SK-N-SH treated with all-trans-retinoic acid at 6 μM for 48 hours (cell line): ENCODE measurements around the gene B4GAT1.

Experiments used
- ATAC-seq: fragments of 200-7000 bp; cut with Tn5 transposase; 3 replicates; pipeline ENCODE4 v1.9.1; 2020; ENCODE audit warnings: mild to moderate bottlenecking, moderate library complexity
- ARNTL ChIP-seq: fragments of 450-650 bp; formaldehyde crosslinking; IDR thresholded peaks from 2 replicates; pipeline ENCODE4 v1.5.0; 2020; ENCODE audit warnings: low read depth, mild to moderate bottlenecking, moderate library complexity, borderline replicate concordance
- BACH2 ChIP-seq: fragments of 250-450 bp; sonication (Bioruptor Pico); IDR thresholded peaks from 2 replicates; pipeline ENCODE4 v1.9.0; 2021; ENCODE audit warnings: mild to moderate bottlenecking, borderline replicate concordance
- CSDC2 ChIP-seq: fragments of 250-450 bp; sonication (Bioruptor Pico); IDR thresholded peaks from 2 replicates; pipeline ENCODE4 v1.5.0; 2020; ENCODE audit warnings: mild to moderate bottlenecking, moderate library complexity
- ESRRG ChIP-seq: fragments of 250-450 bp; sonication (Bioruptor Pico); IDR thresholded peaks from 2 replicates; pipeline ENCODE4 v1.6.1; 2021; ENCODE audit warnings: mild to moderate bottlenecking
- GLIS3 ChIP-seq: fragments of 250-450 bp; sonication (Bioruptor Pico); IDR thresholded peaks from 2 replicates; pipeline ENCODE4 v1.5.0; 2020; ENCODE audit warnings: mild to moderate bottlenecking, moderate library complexity
- ISL1 ChIP-seq: fragments of 250-450 bp; sonication (Bioruptor Pico); IDR thresholded peaks from 2 replicates; pipeline ENCODE4 v2.1.2; 2022; ENCODE audit warnings: mild to moderate bottlenecking, moderate library complexity
- OSR1 ChIP-seq: fragments of 250-450 bp; sonication (Bioruptor Pico); IDR thresholded peaks from 2 replicates; pipeline ENCODE4 v1.8.0; 2022; ENCODE audit warnings: moderate library complexity, mild to moderate bottlenecking, inconsistent platforms
- POU6F1 ChIP-seq: fragments of 250-450 bp; sonication (Bioruptor Pico); IDR thresholded peaks from 2 replicates; pipeline ENCODE4 v1.8.0; 2021; ENCODE audit warnings: low read depth, mild to moderate bottlenecking, moderate library complexity, borderline replicate concordance
- PPARA ChIP-seq: fragments of 250-450 bp; sonication (Bioruptor Pico); IDR thresholded peaks from 2 replicates; pipeline ENCODE4 v1.5.0; 2020; ENCODE audit warnings: mild to moderate bottlenecking, borderline replicate concordance
- SNAI2 ChIP-seq: fragments of 250-450 bp; sonication (Bioruptor Pico); IDR thresholded peaks from 2 replicates; pipeline ENCODE4 v1.5.0; 2020; ENCODE audit warnings: mild to moderate bottlenecking, moderate library complexity
- TCF4 ChIP-seq: fragments of 250-450 bp; sonication (Bioruptor Pico); IDR thresholded peaks from 2 replicates; pipeline ENCODE4 v1.8.0; 2021; ENCODE audit warnings: mild to moderate bottlenecking, moderate library complexity, borderline replicate concordance
- TOX ChIP-seq: fragments of 250-450 bp; sonication (Bioruptor Pico); IDR thresholded peaks from 2 replicates; pipeline ENCODE4 v1.8.0; 2021; ENCODE audit warnings: mild to moderate bottlenecking, moderate library complexity, borderline replicate concordance
- ZC3H10 ChIP-seq: fragments of 250-450 bp; sonication (Bioruptor Pico); IDR thresholded peaks from 2 replicates; pipeline ENCODE4 v1.5.1; 2021; ENCODE audit warnings: mild to moderate bottlenecking, moderate library complexity
- ZFP3 ChIP-seq: fragments of 250-450 bp; sonication (Bioruptor Pico); IDR thresholded peaks from 2 replicates; pipeline ENCODE4 v1.5.0; 2020; ENCODE audit warnings: mild to moderate bottlenecking, moderate library complexity
- ZFP30 ChIP-seq: fragments of 450-650 bp; formaldehyde crosslinking; IDR thresholded peaks from 2 replicates; pipeline ENCODE4 v1.5.0; 2022; ENCODE audit warnings: mild to moderate bottlenecking, moderate library complexity
- ZNF565 ChIP-seq: fragments of 450-650 bp; formaldehyde crosslinking; conservative IDR thresholded peaks from 2 replicates; pipeline ENCODE4 v1.5.0; 2020; ENCODE audit warnings: low read depth, mild to moderate bottlenecking, moderate library complexity
- ZNF70 ChIP-seq: fragments of 450-650 bp; formaldehyde crosslinking; IDR thresholded peaks from 2 replicates; pipeline ENCODE4 v1.5.0; 2020; ENCODE audit warnings: mild to moderate bottlenecking, moderate library complexity
- ZNF8 ChIP-seq: fragments of 450-650 bp; formaldehyde crosslinking; IDR thresholded peaks from 2 replicates; pipeline ENCODE4 v1.5.0; 2020; ENCODE audit warnings: mild to moderate bottlenecking, moderate library complexity
- TF ChIP-seq, protein P1 (sequence below): fragments of 250-450 bp; sonication (Bioruptor Pico); IDR thresholded peaks from 2 replicates; pipeline ENCODE4 v1.5.0; 2020; ENCODE audit warnings: mild to moderate bottlenecking, moderate library complexity
- TF ChIP-seq, protein P2 (sequence below): fragments of 250-450 bp; sonication (Bioruptor Pico); IDR thresholded peaks from 2 replicates; pipeline ENCODE4 v1.5.1; 2020; ENCODE audit warnings: low read depth, mild to moderate bottlenecking, moderate library complexity
- TF ChIP-seq, protein P3 (sequence below): fragments of 250-450 bp; sonication (Bioruptor Pico); IDR thresholded peaks from 2 replicates; pipeline ENCODE4 v1.5.1; 2021; ENCODE audit warnings: mild to moderate bottlenecking, moderate library complexity
- TF ChIP-seq, protein P4 (sequence below): fragments of 250-450 bp; sonication (Bioruptor Pico); IDR thresholded peaks from 2 replicates; pipeline ENCODE4 v1.8.0; 2020; ENCODE audit warnings: mild to moderate bottlenecking, moderate library complexity, borderline replicate concordance

Gene B4GAT1

GRCh38 chr11:66347425-66348276 lies at the start of gene B4GAT1:
Gene B4GAT1 (minus strand): TSS chr11:66347629. CDS start chr11:66347545, 84 bp downstream.
- ATAC-seq: peak; percentile 78
- TF ChIP-seq, protein P1, sequence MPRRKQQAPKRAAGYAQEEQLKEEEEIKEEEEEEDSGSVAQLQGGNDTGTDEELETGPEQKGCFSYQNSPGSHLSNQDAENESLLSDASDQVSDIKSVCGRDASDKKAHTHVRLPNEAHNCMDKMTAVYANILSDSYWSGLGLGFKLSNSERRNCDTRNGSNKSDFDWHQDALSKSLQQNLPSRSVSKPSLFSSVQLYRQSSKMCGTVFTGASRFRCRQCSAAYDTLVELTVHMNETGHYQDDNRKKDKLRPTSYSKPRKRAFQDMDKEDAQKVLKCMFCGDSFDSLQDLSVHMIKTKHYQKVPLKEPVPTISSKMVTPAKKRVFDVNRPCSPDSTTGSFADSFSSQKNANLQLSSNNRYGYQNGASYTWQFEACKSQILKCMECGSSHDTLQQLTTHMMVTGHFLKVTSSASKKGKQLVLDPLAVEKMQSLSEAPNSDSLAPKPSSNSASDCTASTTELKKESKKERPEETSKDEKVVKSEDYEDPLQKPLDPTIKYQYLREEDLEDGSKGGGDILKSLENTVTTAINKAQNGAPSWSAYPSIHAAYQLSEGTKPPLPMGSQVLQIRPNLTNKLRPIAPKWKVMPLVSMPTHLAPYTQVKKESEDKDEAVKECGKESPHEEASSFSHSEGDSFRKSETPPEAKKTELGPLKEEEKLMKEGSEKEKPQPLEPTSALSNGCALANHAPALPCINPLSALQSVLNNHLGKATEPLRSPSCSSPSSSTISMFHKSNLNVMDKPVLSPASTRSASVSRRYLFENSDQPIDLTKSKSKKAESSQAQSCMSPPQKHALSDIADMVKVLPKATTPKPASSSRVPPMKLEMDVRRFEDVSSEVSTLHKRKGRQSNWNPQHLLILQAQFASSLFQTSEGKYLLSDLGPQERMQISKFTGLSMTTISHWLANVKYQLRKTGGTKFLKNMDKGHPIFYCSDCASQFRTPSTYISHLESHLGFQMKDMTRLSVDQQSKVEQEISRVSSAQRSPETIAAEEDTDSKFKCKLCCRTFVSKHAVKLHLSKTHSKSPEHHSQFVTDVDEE: 0 out of 2 replicates have a peak, but pooled peaks have one; percentile 25
- TF ChIP-seq ZNF8 (CRISPR knock-in tag): no peak

DNA sequence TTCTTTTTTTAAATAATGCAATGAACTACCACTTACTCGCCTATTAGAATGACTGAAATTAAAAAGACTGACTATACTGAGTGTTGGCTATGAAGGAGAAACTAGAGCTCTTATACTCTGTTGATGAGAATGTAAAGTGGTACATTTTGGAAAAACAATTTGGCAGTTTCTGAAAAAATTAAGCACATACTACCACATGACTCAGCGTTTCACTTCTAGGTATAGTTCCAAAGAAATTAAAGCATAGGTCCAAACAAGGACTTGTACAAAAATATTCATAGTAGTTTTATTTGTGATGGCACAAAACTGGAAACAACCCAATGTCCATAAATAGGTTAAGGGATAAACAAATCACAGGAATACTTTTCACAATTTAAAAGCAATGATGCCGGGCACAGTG lies 46.5 kb upstream of the B4GAT1 start:
- no peak for TF ChIP-seq SNAI2
- TF ChIP-seq GLIS3: no peak
- TF ChIP-seq ZNF8 (CRISPR knock-in tag): no peak
- TF ChIP-seq TOX: no peak
- no peak for TF ChIP-seq TCF4 (CRISPR knock-in tag)
- TF ChIP-seq, protein P2, sequence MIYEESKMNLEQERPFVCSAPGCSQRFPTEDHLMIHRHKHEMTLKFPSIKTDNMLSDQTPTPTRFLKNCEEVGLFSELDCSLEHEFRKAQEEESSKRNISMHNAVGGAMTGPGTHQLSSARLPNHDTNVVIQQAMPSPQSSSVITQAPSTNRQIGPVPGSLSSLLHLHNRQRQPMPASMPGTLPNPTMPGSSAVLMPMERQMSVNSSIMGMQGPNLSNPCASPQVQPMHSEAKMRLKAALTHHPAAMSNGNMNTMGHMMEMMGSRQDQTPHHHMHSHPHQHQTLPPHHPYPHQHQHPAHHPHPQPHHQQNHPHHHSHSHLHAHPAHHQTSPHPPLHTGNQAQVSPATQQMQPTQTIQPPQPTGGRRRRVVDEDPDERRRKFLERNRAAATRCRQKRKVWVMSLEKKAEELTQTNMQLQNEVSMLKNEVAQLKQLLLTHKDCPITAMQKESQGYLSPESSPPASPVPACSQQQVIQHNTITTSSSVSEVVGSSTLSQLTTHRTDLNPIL (CRISPR knock-in tag): no peak
- TF ChIP-seq ZNF565 (CRISPR knock-in tag): no peak
- TF ChIP-seq ZC3H10 (CRISPR knock-in tag): no peak
- TF ChIP-seq, protein P3, sequence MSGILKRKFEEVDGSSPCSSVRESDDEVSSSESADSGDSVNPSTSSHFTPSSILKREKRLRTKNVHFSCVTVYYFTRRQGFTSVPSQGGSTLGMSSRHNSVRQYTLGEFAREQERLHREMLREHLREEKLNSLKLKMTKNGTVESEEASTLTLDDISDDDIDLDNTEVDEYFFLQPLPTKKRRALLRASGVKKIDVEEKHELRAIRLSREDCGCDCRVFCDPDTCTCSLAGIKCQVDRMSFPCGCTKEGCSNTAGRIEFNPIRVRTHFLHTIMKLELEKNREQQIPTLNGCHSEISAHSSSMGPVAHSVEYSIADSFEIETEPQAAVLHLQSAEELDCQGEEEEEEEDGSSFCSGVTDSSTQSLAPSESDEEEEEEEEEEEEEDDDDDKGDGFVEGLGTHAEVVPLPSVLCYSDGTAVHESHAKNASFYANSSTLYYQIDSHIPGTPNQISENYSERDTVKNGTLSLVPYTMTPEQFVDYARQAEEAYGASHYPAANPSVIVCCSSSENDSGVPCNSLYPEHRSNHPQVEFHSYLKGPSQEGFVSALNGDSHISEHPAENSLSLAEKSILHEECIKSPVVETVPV (CRISPR knock-in tag): no peak
- no peak for TF ChIP-seq POU6F1 (CRISPR knock-in tag)
- TF ChIP-seq PPARA: no peak
- no peak for ATAC-seq

DNA sequence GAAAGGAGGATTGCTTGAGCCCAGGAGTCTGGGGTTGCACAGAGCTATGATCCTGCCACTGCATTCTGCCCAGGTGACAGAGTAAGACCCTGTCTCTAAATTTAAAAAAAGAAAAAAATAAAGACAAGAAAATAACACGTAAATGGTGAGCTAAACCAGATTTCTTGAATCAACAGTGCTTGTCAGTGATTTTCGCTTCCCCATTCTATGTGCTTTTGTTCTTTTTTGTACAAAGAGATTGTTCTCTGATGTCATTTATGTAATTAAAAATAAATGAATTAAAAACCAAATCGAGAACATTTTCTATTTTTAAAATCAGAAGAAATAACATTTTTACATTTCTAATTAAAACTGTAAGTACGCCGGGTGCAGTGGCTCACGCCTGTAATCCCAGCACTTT lies 43.9 kb upstream of the B4GAT1 start:
- TF ChIP-seq POU6F1 (CRISPR knock-in tag): no peak
- no peak for TF ChIP-seq ZC3H10 (CRISPR knock-in tag)
- TF ChIP-seq, protein P3 (CRISPR knock-in tag): no peak
- no peak for TF ChIP-seq ISL1 (CRISPR knock-in tag)
- no peak for TF ChIP-seq PPARA
- no peak for TF ChIP-seq ZNF70 (CRISPR knock-in tag)
- no peak for TF ChIP-seq TCF4 (CRISPR knock-in tag)
- TF ChIP-seq OSR1 (CRISPR knock-in tag): no peak
- no peak for TF ChIP-seq ARNTL (CRISPR knock-in tag)
- no peak for TF ChIP-seq CSDC2
- no peak for TF ChIP-seq ZNF565 (CRISPR knock-in tag)
- no peak for TF ChIP-seq SNAI2
- TF ChIP-seq, protein P2 (CRISPR knock-in tag): no peak
- TF ChIP-seq ESRRG: no peak
- TF ChIP-seq, protein P4, sequence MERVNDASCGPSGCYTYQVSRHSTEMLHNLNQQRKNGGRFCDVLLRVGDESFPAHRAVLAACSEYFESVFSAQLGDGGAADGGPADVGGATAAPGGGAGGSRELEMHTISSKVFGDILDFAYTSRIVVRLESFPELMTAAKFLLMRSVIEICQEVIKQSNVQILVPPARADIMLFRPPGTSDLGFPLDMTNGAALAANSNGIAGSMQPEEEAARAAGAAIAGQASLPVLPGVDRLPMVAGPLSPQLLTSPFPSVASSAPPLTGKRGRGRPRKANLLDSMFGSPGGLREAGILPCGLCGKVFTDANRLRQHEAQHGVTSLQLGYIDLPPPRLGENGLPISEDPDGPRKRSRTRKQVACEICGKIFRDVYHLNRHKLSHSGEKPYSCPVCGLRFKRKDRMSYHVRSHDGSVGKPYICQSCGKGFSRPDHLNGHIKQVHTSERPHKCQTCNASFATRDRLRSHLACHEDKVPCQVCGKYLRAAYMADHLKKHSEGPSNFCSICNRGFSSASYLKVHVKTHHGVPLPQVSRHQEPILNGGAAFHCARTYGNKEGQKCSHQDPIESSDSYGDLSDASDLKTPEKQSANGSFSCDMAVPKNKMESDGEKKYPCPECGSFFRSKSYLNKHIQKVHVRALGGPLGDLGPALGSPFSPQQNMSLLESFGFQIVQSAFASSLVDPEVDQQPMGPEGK: no peak
- TF ChIP-seq ZFP3 (CRISPR knock-in tag): no peak
- TF ChIP-seq ZFP30: no peak
- no peak for TF ChIP-seq BACH2 (CRISPR knock-in tag)
- TF ChIP-seq ZNF8 (CRISPR knock-in tag): no peak
- TF ChIP-seq TOX: no peak
- no peak for ATAC-seq
